H1 (cell line): ENCODE results near the gene KIAA1586. TPM values are rescaled to one million over a fixed set of nuclear protein-coding genes. Genes with fewer than 3 reads are reported as not detected.

Experiments used
- CTCF ChIA-PET: fragments of 300-600 bp; sonication (Branson Sonifier 250); formaldehyde crosslinking; loops from one replicate; lab custom pipeline; 2021; ENCODE audit not compliant: partially characterized antibody; lab: Charles Lee
- POLR2A ChIA-PET: fragments of 300-600 bp; sonication (Branson Sonifier 250); formaldehyde crosslinking; loops from one replicate; lab custom pipeline; 2021; ENCODE audit warnings: inconsistent platforms; ENCODE audit not compliant: partially characterized antibody; lab: Charles Lee
- DNase-seq, 2 experiments: peaks; one replicate each; pipeline versions ENCODE4 v3.0.0 to v3.0.0-alpha.2; 2010 to 2022; ENCODE audit warnings: low spot score in 2 of 2, low read depth in 1 of 2, mixed read lengths in 1 of 2
- FAIRE-seq: peaks from 2 replicates; lab custom pipeline; 2011; peaks lifted over from hg19 to GRCh38; lab: Jason Lieb, UNC
- H2AFZ ChIP-seq: 2 replicates; pipeline ENCODE4 v1.8.1; 2012; ENCODE audit warnings: low read length, inconsistent platforms
- H2AK5ac ChIP-seq: 2 replicates; pipeline ENCODE4 v1.6.1; 2013; ENCODE audit warnings: low read depth, low read length
- H2BK120ac ChIP-seq: replicated peaks from 2 replicates; pipeline ENCODE3; 2013; ENCODE audit warnings: low read depth, low read length, inconsistent platforms
- H2BK12ac ChIP-seq: 2 replicates; pipeline ENCODE4 v1.6.1; 2013; ENCODE audit warnings: low read depth, low read length
- H2BK15ac ChIP-seq: 2 replicates; pipeline ENCODE4 v1.6.1; 2013; ENCODE audit warnings: low read length
- H2BK20ac ChIP-seq: 2 replicates; pipeline ENCODE4 v1.6.1; 2013; ENCODE audit warnings: low read length
- H2BK5ac ChIP-seq: 2 replicates; pipeline ENCODE4 v1.6.1; 2013; ENCODE audit warnings: low read depth, low read length
- H3K14ac ChIP-seq: 2 replicates; pipeline ENCODE4 v1.6.1; 2013; ENCODE audit warnings: inconsistent platforms; ENCODE audit not compliant: insufficient read length
- H3K18ac ChIP-seq: 2 replicates; pipeline ENCODE4 v1.6.1; 2013; ENCODE audit warnings: low read length; ENCODE audit errors: extremely low read depth
- H3K23ac ChIP-seq: 2 replicates; pipeline ENCODE4 v1.6.1; 2013; ENCODE audit warnings: inconsistent platforms; ENCODE audit not compliant: insufficient read length
- H3K23me2 ChIP-seq: 2 replicates; pipeline ENCODE4 v1.6.1; 2013; ENCODE audit warnings: low read depth, low read length
- H3K27ac ChIP-seq: 2 replicates; pipeline ENCODE4 v1.6.1; 2011; ENCODE audit warnings: low read depth, low read length, inconsistent platforms
- H3K27me3 ChIP-seq, 4 experiments: replicated peaks in 1 of 4; 1 replicate in 1 of 4; 2 replicates in 3 of 4; pipeline versions ENCODE4 v1.6.1 to v1.8.1; 2011 to 2013; ENCODE audit warnings: low read length in 3 of 4, mild to moderate bottlenecking in 3 of 4, inconsistent platforms in 2 of 4, mixed read lengths in 2 of 4, moderate library complexity in 1 of 4; ENCODE audit not compliant: control insufficient read depth in 3 of 4, insufficient read depth in 3 of 4; ENCODE audit errors: extremely low read depth in 1 of 4
- H3K36me3 ChIP-seq, 4 experiments: 2 replicates each; pipeline versions ENCODE4 v1.6.1 to v1.8.1; 2011 to 2013; ENCODE audit warnings: mild to moderate bottlenecking in 4 of 4, low read length in 3 of 4, moderate library complexity in 2 of 4, control low read depth in 1 of 4, inconsistent platforms in 1 of 4; ENCODE audit not compliant: insufficient read depth in 4 of 4, control insufficient read depth in 2 of 4
- H3K4ac ChIP-seq: replicated peaks from 2 replicates; pipeline ENCODE3; 2013; ENCODE audit warnings: low read length, low read depth, mixed read lengths, inconsistent platforms; ENCODE audit not compliant: insufficient read length
- H3K4me1 ChIP-seq, 4 experiments: replicated peaks in 1 of 4; 1 replicate in 1 of 4; 2 replicates in 3 of 4; pipeline versions ENCODE4 v1.6.1 to v1.8.1; 2011 to 2013; ENCODE audit warnings: low read length in 3 of 4, inconsistent platforms in 2 of 4, mixed read lengths in 1 of 4; ENCODE audit not compliant: insufficient read depth in 4 of 4, control insufficient read depth in 3 of 4
- H3K4me2 ChIP-seq, 2 experiments: 2 replicates each; pipeline versions ENCODE4 v1.6.1 to v1.8.1; 2011 to 2013; ENCODE audit warnings: low read depth in 2 of 2, low read length in 2 of 2, control low read depth in 1 of 2, inconsistent platforms in 1 of 2, mild to moderate bottlenecking in 1 of 2; ENCODE audit not compliant: insufficient read depth in 1 of 2
- H3K4me3 ChIP-seq, 4 experiments: fragments of 200-600, 300-600 bp in 1 of 4; sonication (generic), shearing (Covaris generic), sonication (Bioruptor Twin) in 1 of 4; 2 replicates each; pipeline versions ENCODE4 v1.5.1 to v1.8.1; 2011 to 2016; ENCODE audit warnings: low read length in 4 of 4, low read depth in 3 of 4, control low read depth in 2 of 4, inconsistent platforms in 2 of 4, mild to moderate bottlenecking in 2 of 4, mixed read lengths in 1 of 4, moderate library complexity in 1 of 4; ENCODE audit not compliant: insufficient read depth in 2 of 4; ENCODE audit errors: extremely low read depth in 1 of 4
- H3K56ac ChIP-seq: replicated peaks from 2 replicates; pipeline ENCODE3; 2013; ENCODE audit warnings: low read depth, mild to moderate bottlenecking, mixed read lengths, low read length, inconsistent platforms; ENCODE audit not compliant: insufficient read length
- H3K79me1 ChIP-seq: 2 replicates; pipeline ENCODE4 v1.6.1; 2013; ENCODE audit warnings: low read depth, low read length, control low read depth
- H3K79me2 ChIP-seq, 2 experiments: 2 replicates each; pipeline versions ENCODE4 v1.6.1 to v1.8.1; 2012 to 2013; ENCODE audit warnings: low read length in 2 of 2, mild to moderate bottlenecking in 2 of 2, inconsistent platforms in 1 of 2; ENCODE audit not compliant: insufficient read depth in 2 of 2, control insufficient read depth in 1 of 2
- H3K9ac ChIP-seq, 4 experiments: replicated peaks in 1 of 4; 1 replicate in 1 of 4; 2 replicates in 3 of 4; pipeline versions ENCODE4 v1.6.1 to v1.8.1; 2011 to 2013; ENCODE audit warnings: low read depth in 3 of 4, low read length in 3 of 4, control low read depth in 2 of 4, mild to moderate bottlenecking in 2 of 4, moderate library complexity in 2 of 4, inconsistent platforms in 1 of 4; ENCODE audit errors: extremely low read depth in 1 of 4
- H3K9me3 ChIP-seq, 2 experiments: 2 replicates each; pipeline versions ENCODE4 v1.6.1 to v1.8.1; 2012 to 2013; ENCODE audit warnings: mild to moderate bottlenecking in 2 of 2, moderate library complexity in 2 of 2, control low read depth in 1 of 2, inconsistent platforms in 1 of 2, low read depth in 1 of 2, low read length in 1 of 2, mixed read lengths in 1 of 2; ENCODE audit not compliant: insufficient read depth in 2 of 2
- H4K20me1 ChIP-seq, 2 experiments: replicated peaks in 1 of 2; 2 replicates each; pipeline versions ENCODE3 to v1.8.1; 2011 to 2013; ENCODE audit warnings: inconsistent platforms in 2 of 2, low read length in 2 of 2, mild to moderate bottlenecking in 1 of 2; ENCODE audit not compliant: insufficient read depth in 2 of 2, control insufficient read depth in 1 of 2
- H4K5ac ChIP-seq: 2 replicates; pipeline ENCODE4 v1.6.1; 2013; ENCODE audit warnings: low read length, low read depth, mixed read lengths, inconsistent platforms; ENCODE audit not compliant: insufficient read length
- H4K8ac ChIP-seq: 2 replicates; pipeline ENCODE4 v1.8.0; 2013; ENCODE audit warnings: mild to moderate bottlenecking, moderate library complexity, low read length, inconsistent platforms; ENCODE audit not compliant: insufficient read depth; ENCODE audit errors: extremely low read depth
- H4K91ac ChIP-seq: replicated peaks from 2 replicates; pipeline ENCODE3; 2013; ENCODE audit warnings: low read length, mixed read lengths, inconsistent platforms; ENCODE audit not compliant: insufficient read length
- CEBPB ChIP-seq: IDR thresholded peaks from 2 replicates; pipeline ENCODE4 v1.6.1; 2012; ENCODE audit warnings: low read depth, low read length
- CHD1 ChIP-seq: IDR thresholded peaks from 2 replicates; pipeline ENCODE4 v1.6.1; 2012; ENCODE audit warnings: low read depth, low read length, improper control_type of control experiment
- EP300 ChIP-seq, 2 experiments: IDR thresholded peaks; 1 replicate in 1 of 2; 2 replicates in 1 of 2; pipeline ENCODE4 v1.6.1; 2011 to 2012; ENCODE audit warnings: low read depth in 2 of 2, low read length in 2 of 2, mild to moderate bottlenecking in 2 of 2, borderline replicate concordance in 1 of 2, inconsistent platforms in 1 of 2, moderate library complexity in 1 of 2
- FOSL1 ChIP-seq: IDR thresholded peaks from 2 replicates; pipeline ENCODE4 v1.6.1; 2011; ENCODE audit warnings: mild to moderate bottlenecking, low read depth, low read length, moderate library complexity; ENCODE audit not compliant: insufficient read depth
- JUN ChIP-seq: IDR thresholded peaks from 2 replicates; pipeline ENCODE4 v1.6.1; 2011; ENCODE audit warnings: low read depth, mild to moderate bottlenecking, improper control_type of control experiment, low read length
- JUND ChIP-seq: IDR thresholded peaks from 2 replicates; pipeline ENCODE4 v1.6.1; 2011; ENCODE audit warnings: mild to moderate bottlenecking, improper control_type of control experiment, low read length
- KDM5A ChIP-seq: fragments of 200-600 bp; IDR thresholded peaks from 2 replicates; pipeline ENCODE4 v1.7.1; 2012; ENCODE audit warnings: mild to moderate bottlenecking, low read length, inconsistent platforms, mixed read lengths
- MAX ChIP-seq: IDR thresholded peaks from 2 replicates; pipeline ENCODE4 v1.6.1; 2012; ENCODE audit warnings: inconsistent platforms
- NRF1 ChIP-seq: IDR thresholded peaks from 2 replicates; pipeline ENCODE4 v1.6.1; 2011; ENCODE audit warnings: mild to moderate bottlenecking, low read depth, low read length, improper control_type of control experiment
- POU5F1 ChIP-seq: IDR thresholded peaks from 2 replicates; pipeline ENCODE4 v1.6.1; 2011; ENCODE audit warnings: low read depth, mild to moderate bottlenecking, low read length, moderate library complexity
- SP1 ChIP-seq: IDR thresholded peaks from 2 replicates; pipeline ENCODE4 v1.6.1; 2011; ENCODE audit warnings: low read depth, low read length
- SUZ12 ChIP-seq: fragments of 200-600 bp; sonication (generic); IDR thresholded peaks from 2 replicates; pipeline ENCODE4 v1.6.1; 2012; ENCODE audit warnings: mild to moderate bottlenecking, inconsistent platforms, low read length, moderate library complexity, mixed read lengths
- USF2 ChIP-seq: IDR thresholded peaks from 2 replicates; pipeline ENCODE4 v1.6.1; 2011; ENCODE audit warnings: low read length, improper control_type of control experiment
- ZNF274 ChIP-seq: IDR thresholded peaks from 2 replicates; pipeline ENCODE4 v1.7.0; 2012; ENCODE audit warnings: low read length, borderline replicate concordance; ENCODE audit errors: extremely low read depth
- WGBS, 2 experiments: shearing (Covaris generic) in 1 of 2; methylation state at CpG; one replicate each; pipeline versions ENCODE4 v1.1.6 to v1.1.7; 2013 to 2015; ENCODE audit warnings: low lambda C conversion rate in 2 of 2, mixed read lengths in 2 of 2, inconsistent platforms in 1 of 2, low coverage in 1 of 2, missing lambda C conversion rate in 1 of 2; ENCODE audit not compliant: insufficient replicate concordance in 2 of 2, insufficient coverage in 1 of 2, insufficient read length in 1 of 2; ENCODE audit errors: extremely low coverage in 1 of 2, missing lambda C conversion rate in 1 of 2; 5-methylcytosine and 5-hydroxymethylcytosine counted together
- polyA plus RNA-seq, 7 experiments: library from polyadenylated mRNA; depleted of rRNA in 3 of 7; stranded (reverse) in 5 of 7; unstranded in 2 of 7; fragments of >200 nt in 5 of 7; fragments of 200-250 nt in 2 of 7; gene quantifications; 1 replicate in 5 of 7; 2 replicates in 1 of 7; 4 replicates in 1 of 7; pipeline versions ENCODE4 v1.2.1 to v1.2.3, GENCODE V29; 2011 to 2013; ENCODE audit warnings: missing spikeins in 2 of 7, mixed read lengths in 2 of 7
- total RNA-seq: library from RNA; stranded (reverse); fragmentation: NEBNext Ultra II Directional; extraction: Animal tissue kit (Norgen Biotek cat#: 25700); gene quantifications from 2 replicates; pipeline ENCODE4 v1.2.1, GENCODE V29; 2021

The KIAA1586 gene
- total and polyA plus RNA-seq, 2 of the 8 experiments (the other 6 are each of a cell fraction or from before 2014, with no cell fraction given) = 2.1 to 24.4 TPM

- Histone ChIP-seq H2BK15ac (no peak overlapping the region), H3K79me2 (no peaks in the 10 kb centered on the region), H3K14ac (no peak overlapping the region), H2BK120ac (no peak overlapping the region), H3K18ac (no peak overlapping the region), H4K8ac (no peak overlapping the region), H3K27ac (no peak overlapping the region), H3K79me1 (no peaks in the 10 kb centered on the region), H3K4me1 (peaks cover 0 to 6% (median under 1%) of the 10 kb centered on the region in 4 experiments; a peak in 2 of 7 replicates), H3K23me2 (no peaks in the 10 kb centered on the region), H3K56ac (no peak overlapping the region), H2BK20ac (no peak overlapping the region), H3K9me3 (no peaks in the 10 kb centered on the region), H2BK12ac (no peak overlapping the region), H3K9ac (no peak overlapping the region), H2BK5ac (no peak overlapping the region), H3K4me2 (no peak overlapping the region), H2AFZ (no peak overlapping the region), H3K23ac (no peak overlapping the region), H4K5ac (no peak overlapping the region), H3K4ac (no peak overlapping the region), H3K4me3 (no peak overlapping the region), H3K27me3 (no peaks in the 10 kb centered on the region), H3K36me3 (peaks cover 0 to 13% (median 2%) of the 10 kb centered on the region in 4 experiments; a peak in 5 of 8 replicates), H4K20me1 (peaks cover 0 to 1% of the 10 kb centered on the region in 2 experiments), H4K91ac (no peak overlapping the region), H2AK5ac (no peak overlapping the region)
- TF ChIP-seq POU5F1 (no peak), ZNF274 (no peak), SUZ12 (no peak), EP300 (IDR thresholded peaks at IDR 0.05; ENCODE audit: borderline replicate concordance in 1 of 2, low read depth in 2 of 2, low read length in 2 of 2) (no peak), MAX (no peak), KDM5A (no peak), JUN (no peak), FOSL1 (no peak), SP1 (no peak), JUND (no peak), CHD1 (no peak), USF2 (no peak), CEBPB (no peak), NRF1 (no peak)
- FAIRE-seq = no peak
- CTCF ChIA-PET = no interaction called here
- POLR2A ChIA-PET = no interaction called here
- DNase-seq = no peak
- WGBS, 2 experiments = 92% methylated on average over 1 of the region's 1 CpG; no CpG with 5 or more reads in 1 of the 2 experiments
Measured at GRCh38 chr6:57064809-57065208, 18.3 kb downstream of the KIAA1586 start.
